Pancreas (tissue), 10 donors: Measurements from ENCODE around the gene NMT2. TPM values are rescaled to one million over a fixed set of nuclear protein-coding genes. Genes with fewer than 3 reads are reported as not detected.

ENCODE experiments used
- ATAC-seq, 4 donors: fragments of 200-7000 bp; cut with Tn5 transposase; one replicate each; pipeline versions ENCODE4 v1.8.0 to v1.9.1; 2020; ENCODE audit warnings: mild to moderate bottlenecking in 4 of 4, moderate library complexity in 4 of 4
- DNase-seq, 6 donors: peaks; one replicate each; pipeline ENCODE4 v3.0.0-alpha.2; 2020
- FAIRE-seq: peaks from 2 replicates; lab custom pipeline; 2012; peaks lifted over from hg19 to GRCh38; lab: Jason Lieb, UNC
- H3K27ac ChIP-seq, 4 donors: fragments of 200-600 bp; sonication (generic); 1 replicate in 3 of 4; 2 replicates in 1 of 4; pipeline versions ENCODE4 v1.5.0 to v1.8.0; 2020
- H3K27me3 ChIP-seq, 4 donors: fragments of 200-600 bp; one replicate each; pipeline ENCODE4 v1.8.0; 2021
- H3K36me3 ChIP-seq, 3 donors: fragments of 200-600 bp; sonication (generic) in 1 of 3; one replicate each; pipeline versions ENCODE4 v1.5.0 to v1.8.0; 2020 to 2021
- H3K4me1 ChIP-seq, 3 donors: fragments of 200-600 bp; one replicate each; pipeline ENCODE4 v1.8.0; 2021
- H3K4me3 ChIP-seq, 4 donors: fragments of 200-600 bp; sonication (generic) in 2 of 4; one replicate each; pipeline versions ENCODE4 v1.5.0 to v1.8.0; 2020 to 2021
- H3K9me3 ChIP-seq, 4 donors: fragments of 200-600 bp; one replicate each; pipeline ENCODE4 v1.8.0; 2021
- WGBS, 2 donors: extraction: QIAGEN DNeasy Blood & Tissue Kit; methylation state at CpG; one replicate each; pipeline ENCODE4 v1.1.7; 2013; 5-methylcytosine and 5-hydroxymethylcytosine counted together
- intact Hi-C, 3 donors: fragments of 100-400 bp; cut with DNase I; formaldehyde crosslinking; loops; one replicate each; pipeline versions ENCODE4 v1.11.1 to v1.14.2; 2022
- polyA plus RNA-seq, 2 donors: library from polyadenylated mRNA; stranded (reverse); fragments of 200-250 nt; gene quantifications; one replicate each; pipeline ENCODE4 v1.2.3, GENCODE V29; 2013
- total RNA-seq, 6 donors: library from RNA; stranded (reverse); fragmentation: NEBNext Ultra II Directional in 4 of 6; extraction: Animal tissue kit (Norgen Biotek cat#: 25700) in 4 of 6; gene quantifications; one replicate each; pipeline versions ENCODE4 v1.2.1 to v1.2.4, GENCODE V29; 2021 to 2023
- TF ChIP-seq, protein P1 (sequence below), 4 donors: fragments of 200-600 bp; sonication (generic) in 3 of 4; IDR thresholded peaks; one replicate each; pipeline versions ENCODE4 v1.5.0 to v1.8.0; 2021; ENCODE audit warnings: antibody characterized with exemption in 4 of 4
- donor health status: healthy with polysubstance abuse.
- donor health status: DM: no; HTN: no; CAD: no; lungs with moderate emphysema.
- donor health status: DM: no; HTN: no; CAD: no.
- donor health status: control.
- donor health status: control.
- donor health status: Bipolar disorder and iron deficiency.
- donor health status: DM: yes; HTN: yes; CAD: no.
- donor health status: DM: no; HTN: no; CAD: no.
- donor health status: DM: no; HTN: no; CAD: no.
- donor health status: DM: yes; HTN: yes; CAD: no.

NMT2 gene
- total and polyA plus RNA-seq, 8 donors = 4.7 to 13.9 (median 6.5) TPM

DNA sequence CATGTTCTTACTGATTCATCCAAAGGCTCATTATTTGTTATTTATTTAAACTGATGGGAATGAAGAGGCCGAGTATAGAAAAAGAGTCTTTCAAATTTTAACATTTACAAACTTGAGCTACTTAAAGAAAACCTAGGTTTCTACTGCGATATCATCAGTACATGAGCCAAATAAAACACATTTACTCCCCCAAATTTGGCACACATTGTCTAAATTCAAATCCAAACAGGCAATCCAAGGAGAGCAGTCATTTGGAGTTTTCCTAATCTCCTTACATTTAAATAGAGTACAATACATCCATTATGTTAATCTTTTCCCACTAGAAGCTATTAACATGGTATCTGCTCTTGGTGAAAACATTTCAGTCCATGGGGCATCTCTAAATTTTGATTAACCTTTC is 2.2 kb downstream of the NMT2 start:
- Histone ChIP-seq H3K27me3 (no peaks in the 10 kb centered on the region), H3K9me3 (no peaks in the 10 kb centered on the region), H3K4me3 (peak overlapping the region in 1 of 4 donors; percentile 88), H3K36me3 (no peaks in the 10 kb centered on the region), H3K4me1 (peaks cover 0 to 28% (median 15%) of the 10 kb centered on the region in 3 donors), H3K27ac (no peak overlapping the region)
- ATAC-seq (no peak), FAIRE-seq (no peak), DNase-seq (no peak)
- 34 to 52% methylated on average over 2 of the region's 2 CpGs for WGBS, 2 donors
- TF ChIP-seq, protein P1, sequence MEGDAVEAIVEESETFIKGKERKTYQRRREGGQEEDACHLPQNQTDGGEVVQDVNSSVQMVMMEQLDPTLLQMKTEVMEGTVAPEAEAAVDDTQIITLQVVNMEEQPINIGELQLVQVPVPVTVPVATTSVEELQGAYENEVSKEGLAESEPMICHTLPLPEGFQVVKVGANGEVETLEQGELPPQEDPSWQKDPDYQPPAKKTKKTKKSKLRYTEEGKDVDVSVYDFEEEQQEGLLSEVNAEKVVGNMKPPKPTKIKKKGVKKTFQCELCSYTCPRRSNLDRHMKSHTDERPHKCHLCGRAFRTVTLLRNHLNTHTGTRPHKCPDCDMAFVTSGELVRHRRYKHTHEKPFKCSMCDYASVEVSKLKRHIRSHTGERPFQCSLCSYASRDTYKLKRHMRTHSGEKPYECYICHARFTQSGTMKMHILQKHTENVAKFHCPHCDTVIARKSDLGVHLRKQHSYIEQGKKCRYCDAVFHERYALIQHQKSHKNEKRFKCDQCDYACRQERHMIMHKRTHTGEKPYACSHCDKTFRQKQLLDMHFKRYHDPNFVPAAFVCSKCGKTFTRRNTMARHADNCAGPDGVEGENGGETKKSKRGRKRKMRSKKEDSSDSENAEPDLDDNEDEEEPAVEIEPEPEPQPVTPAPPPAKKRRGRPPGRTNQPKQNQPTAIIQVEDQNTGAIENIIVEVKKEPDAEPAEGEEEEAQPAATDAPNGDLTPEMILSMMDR (IDR thresholded peaks at IDR 0.05) = no peak
- intact Hi-C loops = no loop called here

DNA sequence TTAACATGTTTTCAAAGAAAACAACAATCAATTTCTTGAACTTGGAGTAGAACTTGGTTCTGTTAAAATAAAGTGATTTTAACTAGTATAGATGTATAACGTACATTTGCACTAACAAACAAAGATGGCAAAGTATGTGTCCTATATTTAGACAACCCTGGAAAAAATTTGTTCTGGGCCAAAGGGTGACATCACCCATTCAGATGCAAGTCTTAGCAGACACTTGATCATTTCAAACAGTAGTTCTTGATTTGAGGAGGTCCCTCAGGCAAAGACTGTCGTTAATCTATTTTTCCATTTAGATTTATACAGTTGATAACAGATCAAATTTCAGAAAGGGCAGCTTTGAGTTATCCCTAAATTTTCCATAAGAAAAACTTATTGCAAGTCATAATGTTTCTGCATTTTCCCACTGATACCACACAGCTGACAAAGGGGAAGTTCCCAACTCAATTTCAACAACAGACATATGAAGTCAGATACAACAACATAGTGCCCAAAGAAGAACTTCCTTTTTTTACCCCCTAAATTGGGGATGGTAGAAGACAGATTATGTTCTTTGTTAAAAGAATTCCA is 5.2 kb downstream of the NMT2 start:
- H3K36me3 ChIP-seq = no peaks in the 10 kb centered on the region
- H3K9me3 ChIP-seq = no peaks in the 10 kb centered on the region
- 92% methylated on average over 2 of the region's 2 CpGs for WGBS, 2 donors
- TF ChIP-seq, protein P1 (IDR thresholded peaks at IDR 0.05) = no peak
- DNase-seq = no peak
- no peak overlapping the region for H3K4me3 ChIP-seq
- no peak for ATAC-seq
- no peak overlapping the region for H3K27ac ChIP-seq
- no peaks in the 10 kb centered on the region for H3K27me3 ChIP-seq
- peaks cover 0 to 11% (median 0%) of the 10 kb centered on the region in 3 donors for H3K4me1 ChIP-seq
- intact Hi-C loops = no loop called here
- FAIRE-seq = no peak

DNA sequence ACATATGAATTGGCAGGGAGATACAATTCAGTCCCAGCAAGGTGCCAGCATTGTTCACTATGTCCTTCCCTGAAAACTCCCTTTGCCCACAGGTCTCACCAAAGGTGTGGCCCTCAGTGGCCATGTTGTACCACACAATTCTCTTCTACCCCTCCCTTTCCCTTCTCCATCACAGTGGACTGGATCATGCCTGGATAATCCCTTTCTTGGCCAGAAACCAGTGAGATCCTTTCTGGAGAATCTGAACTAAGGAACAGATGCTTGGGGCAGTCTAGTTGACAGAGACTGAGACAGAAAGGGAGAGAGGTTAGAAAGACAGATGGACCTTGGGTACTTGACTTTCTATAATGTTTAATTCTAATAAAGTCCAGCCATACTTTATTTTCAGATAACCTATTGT is 9.5 kb downstream of the NMT2 start:
- Histone ChIP-seq H3K4me1 (no peaks in the 10 kb centered on the region), H3K9me3 (no peaks in the 10 kb centered on the region), H3K36me3 (no peaks in the 10 kb centered on the region), H3K4me3 (no peak overlapping the region), H3K27ac (no peak overlapping the region), H3K27me3 (no peaks in the 10 kb centered on the region)
- DNase-seq (no peak), ATAC-seq (no peak), FAIRE-seq (no peak)
- intact Hi-C loops = no loop called here
- TF ChIP-seq, protein P1 (IDR thresholded peaks at IDR 0.05) = no peak

DNA sequence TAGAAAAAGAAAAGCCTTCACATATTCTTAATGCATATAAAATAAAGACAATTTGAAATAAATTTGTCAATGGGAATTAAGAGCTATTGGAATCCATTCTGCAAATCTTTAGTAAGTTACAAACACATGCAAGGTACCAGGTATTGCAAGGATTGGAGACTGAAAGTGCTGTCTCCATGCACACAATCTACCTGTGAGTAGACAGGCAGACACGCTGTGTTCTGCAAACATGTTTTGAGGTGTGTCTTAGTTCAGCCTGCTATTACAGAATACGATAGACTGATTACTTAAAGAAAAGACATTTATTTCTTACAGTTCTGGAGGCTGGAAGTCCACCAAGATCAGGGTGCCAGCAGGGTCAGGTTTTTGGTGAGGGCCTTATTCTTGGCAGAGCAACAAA is 10.0 kb downstream of the NMT2 start:
- DNase-seq = no peak
- WGBS, 2 donors = 65 to 70% methylated on average over 2 of the region's 2 CpGs
- H3K27ac ChIP-seq = no peak overlapping the region
- H3K4me3 ChIP-seq = no peak overlapping the region
- H3K9me3 ChIP-seq = no peaks in the 10 kb centered on the region
- ATAC-seq = peak in 1 of 4 donors; percentile 51
- no peaks in the 10 kb centered on the region for H3K36me3 ChIP-seq
- no peaks in the 10 kb centered on the region for H3K27me3 ChIP-seq
- FAIRE-seq = no peak
- intact Hi-C loops = no loop called here
- no peaks in the 10 kb centered on the region for H3K4me1 ChIP-seq
- TF ChIP-seq, protein P1 (IDR thresholded peaks at IDR 0.05) = no peak

DNA sequence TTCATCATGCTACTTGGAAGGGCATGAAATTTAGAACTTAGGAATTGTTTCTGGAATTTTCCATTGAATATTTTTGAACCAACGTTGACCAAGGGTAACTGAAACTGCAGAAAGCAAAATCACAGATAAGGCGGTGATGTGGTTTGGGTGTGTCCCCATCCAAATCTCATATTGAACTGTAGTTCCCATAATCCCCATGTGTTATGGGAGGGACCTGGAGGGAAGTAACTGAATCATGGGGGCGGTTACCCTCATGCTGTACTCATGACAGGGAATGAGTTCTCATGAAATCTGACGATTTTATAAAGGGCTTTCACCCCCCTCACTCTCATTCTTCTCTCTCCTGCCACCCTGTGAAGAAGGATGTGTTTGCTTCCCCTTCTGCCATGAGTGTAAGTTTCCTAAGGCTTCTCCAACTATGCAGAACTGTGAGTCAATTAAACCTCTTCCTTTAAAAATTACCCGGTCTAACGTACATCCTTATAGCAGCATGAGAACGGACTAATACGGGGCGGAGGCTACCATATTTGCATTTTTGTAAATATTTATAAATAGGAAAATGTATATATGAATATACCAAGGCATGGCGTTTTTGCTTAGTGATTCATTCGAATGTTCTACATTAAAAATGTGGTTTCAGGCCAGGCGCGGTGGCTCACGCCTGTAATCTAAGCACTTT is 12.4 kb downstream of the NMT2 start:
- no peak for DNase-seq
- intact Hi-C loops = no loop called here
- 91% methylated on average over 14 of the region's 14 CpGs for WGBS, 2 donors
- no peak overlapping the region for H3K4me3 ChIP-seq
- H3K36me3 ChIP-seq = no peaks in the 10 kb centered on the region
- no peaks in the 10 kb centered on the region for H3K4me1 ChIP-seq
- no peak for ATAC-seq
- H3K27ac ChIP-seq = no peak overlapping the region
- no peak for FAIRE-seq
- no peaks in the 10 kb centered on the region for H3K9me3 ChIP-seq
- H3K27me3 ChIP-seq = no peaks in the 10 kb centered on the region
- TF ChIP-seq, protein P1 (IDR thresholded peaks at IDR 0.05) = no peak
